ENCODE results near the gene CADM2. TPM values are rescaled to one million over a fixed set of nuclear protein-coding genes. Genes with fewer than 3 reads are reported as not detected.

The CADM2 gene
- total RNA-seq, 1 experiment from 2014 or later: 10.9 TPM

DNA sequence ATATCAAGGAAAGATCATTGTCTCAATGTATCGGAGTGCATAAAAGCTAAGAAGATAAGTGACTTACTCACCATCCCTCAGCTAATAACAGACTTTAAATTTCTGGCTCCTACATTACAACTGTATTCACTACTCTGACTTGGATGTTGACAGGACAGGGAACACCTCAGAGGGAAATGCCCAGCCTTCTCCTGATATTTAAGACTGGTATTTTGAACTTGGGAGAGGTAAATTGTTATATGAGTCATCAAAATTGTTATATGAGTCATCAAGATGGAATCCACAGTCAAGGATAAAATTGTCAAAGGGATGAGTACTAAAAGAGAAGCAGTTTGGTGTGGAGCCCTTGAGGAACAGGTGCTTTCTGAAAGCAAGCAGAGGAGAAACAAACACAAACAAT lies 1070.8 kb downstream of the CADM2 start:
- Histone ChIP-seq H3K27me3 (ENCODE audit: insufficient read depth, low read length) (no peaks in the 10 kb centered on the region), H3K27ac (ENCODE audit: insufficient read length, low read depth, low read length) (no peak overlapping the region), H3K14ac (ENCODE audit: insufficient read depth, low read length) (no peak overlapping the region), H2BK12ac (ENCODE audit: insufficient read length, low read depth, low read length) (no peak overlapping the region), H3T11ph (ENCODE audit: low read length) (no peak overlapping the region), H2BK20ac (ENCODE audit: low read depth, low read length, poor library complexity, severe bottlenecking) (no peak overlapping the region), H3K56ac (ENCODE audit: insufficient read length, low read depth, low read length) (no peak overlapping the region), H2AFZ (ENCODE audit: low read length) (no peak overlapping the region), H4K8ac (replicated peaks; ENCODE audit: insufficient read length, low read depth, low read length) (no peak overlapping the region), H4K91ac (ENCODE audit: insufficient read length, low read depth, low read length) (no peak overlapping the region), H2BK5ac (ENCODE audit: insufficient read length, low read length) (no peak overlapping the region), H3K4ac (ENCODE audit: low read depth, low read length) (no peak overlapping the region), H3K9ac (ENCODE audit: extremely low read depth, insufficient read length, low read length) (no peak overlapping the region), H3K79me2 (ENCODE audit: insufficient read depth, low read length) (no peaks in the 10 kb centered on the region), H3K9me3 (ENCODE audit: control insufficient read depth, low read depth, low read length) (no peaks in the 10 kb centered on the region), H2BK15ac (ENCODE audit: low read depth, low read length) (no peak overlapping the region), H3K4me2 (ENCODE audit: insufficient read depth, insufficient read length, low read length) (no peak overlapping the region), H3K23ac (ENCODE audit: insufficient read length, low read depth, low read length) (no peak overlapping the region), H3K79me1 (ENCODE audit: insufficient read depth, low read depth, low read length, poor library complexity, severe bottlenecking) (no peaks in the 10 kb centered on the region), H3K4me1 (ENCODE audit: insufficient read depth, low read length) (no peaks in the 10 kb centered on the region), H4K5ac (ENCODE audit: insufficient read length, low read depth, low read length) (no peak overlapping the region), H2BK120ac (ENCODE audit: low read depth, low read length, poor library complexity, severe bottlenecking) (no peak overlapping the region), H3K23me2 (ENCODE audit: insufficient read length, low read depth, low read length, poor library complexity, severe bottlenecking) (no peaks in the 10 kb centered on the region), H4K20me1 (ENCODE audit: control insufficient read depth, insufficient read depth, insufficient read length) (no peaks in the 10 kb centered on the region), H2AK5ac (ENCODE audit: insufficient read length, low read length) (no peak overlapping the region), H3K18ac (ENCODE audit: insufficient read length, low read depth, low read length) (no peak overlapping the region)
- no peak overlapping the region for H3K27ac Mint-ChIP-seq
- H3K4me3 Mint-ChIP-seq: no peak overlapping the region
- H3K27me3 Mint-ChIP-seq (ENCODE audit: low read depth): no peaks in the 10 kb centered on the region
- TF ChIP-seq, protein P1, sequence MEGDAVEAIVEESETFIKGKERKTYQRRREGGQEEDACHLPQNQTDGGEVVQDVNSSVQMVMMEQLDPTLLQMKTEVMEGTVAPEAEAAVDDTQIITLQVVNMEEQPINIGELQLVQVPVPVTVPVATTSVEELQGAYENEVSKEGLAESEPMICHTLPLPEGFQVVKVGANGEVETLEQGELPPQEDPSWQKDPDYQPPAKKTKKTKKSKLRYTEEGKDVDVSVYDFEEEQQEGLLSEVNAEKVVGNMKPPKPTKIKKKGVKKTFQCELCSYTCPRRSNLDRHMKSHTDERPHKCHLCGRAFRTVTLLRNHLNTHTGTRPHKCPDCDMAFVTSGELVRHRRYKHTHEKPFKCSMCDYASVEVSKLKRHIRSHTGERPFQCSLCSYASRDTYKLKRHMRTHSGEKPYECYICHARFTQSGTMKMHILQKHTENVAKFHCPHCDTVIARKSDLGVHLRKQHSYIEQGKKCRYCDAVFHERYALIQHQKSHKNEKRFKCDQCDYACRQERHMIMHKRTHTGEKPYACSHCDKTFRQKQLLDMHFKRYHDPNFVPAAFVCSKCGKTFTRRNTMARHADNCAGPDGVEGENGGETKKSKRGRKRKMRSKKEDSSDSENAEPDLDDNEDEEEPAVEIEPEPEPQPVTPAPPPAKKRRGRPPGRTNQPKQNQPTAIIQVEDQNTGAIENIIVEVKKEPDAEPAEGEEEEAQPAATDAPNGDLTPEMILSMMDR (conservative IDR thresholded peaks at IDR 0.05): no peak
- DNase-seq: no peak
- WGBS (ENCODE audit: extremely low coverage, insufficient read length, low lambda C conversion rate): no CpG with 5 or more reads among the region's 1 CpG
- H3K9me3 Mint-ChIP-seq: no peaks in the 10 kb centered on the region
- no peaks in the 10 kb centered on the region; a peak in 1 of 4 replicates for H3K4me1 Mint-ChIP-seq
- no peaks in the 10 kb centered on the region for H3K36me3 Mint-ChIP-seq (ENCODE audit: insufficient read depth in 1 of 3, low read depth in 3 of 3)

Data from H9 (cell line).